Prostate gland (tissue), 2 donors: ENCODE measurements around the gene CALHM6.

ENCODE experiments used
- CTCF ChIP-seq, 4 experiments: fragments of 200-600 bp in 2 of 4; fragments of 450-650 bp in 2 of 4; sonication (generic) in 2 of 4; IDR thresholded peaks; 1 replicate in 3 of 4; 2 replicates in 1 of 4; pipeline ENCODE4 v1.5.1; 2016 to 2019; ENCODE audit warnings: antibody characterized with exemption in 4 of 4, mild to moderate bottlenecking in 2 of 4, moderate library complexity in 2 of 4
- POLR2A ChIP-seq: fragments of 450-650 bp; IDR thresholded peaks from one replicate; pipeline ENCODE4 v1.6.1; 2016; ENCODE audit warnings: antibody characterized with exemption, mild to moderate bottlenecking
- POLR2AphosphoS5 ChIP-seq: sonication (generic); formaldehyde crosslinking; IDR thresholded peaks from one replicate; pipeline ENCODE4 v1.6.1; 2017; ENCODE audit warnings: antibody characterized with exemption

GRCh38 chr6:116472706-116473105 lies 11.5 kb downstream of the CALHM6 start:
- TF ChIP-seq CTCF (IDR thresholded peaks at IDR 0.05) = no peak
- no peak for TF ChIP-seq POLR2A
- no peak for TF ChIP-seq POLR2AphosphoS5
